Neural progenitor cell (in vitro differentiated cells): ENCODE results near the gene B3GAT2. TPM values are rescaled to one million over a fixed set of nuclear protein-coding genes. Genes with fewer than 3 reads are reported as not detected.
A peak's percentile ranks its signal among the peaks of the same experiment; 100 is the strongest.

Experiments used
- DNase-seq: peaks from one replicate; pipeline ENCODE4 v3.0.0-alpha.2; 2016; ENCODE audit warnings: low spot score
- H2AFZ ChIP-seq: fragments of 200-600 bp; sonication (generic); replicated peaks from 2 replicates; pipeline ENCODE4 v1.6.1; 2016; ENCODE audit warnings: antibody characterized with exemption
- H3F3A ChIP-seq: fragments of 200-600 bp; sonication (generic); 2 replicates; pipeline ENCODE4 v1.6.1; 2016; ENCODE audit warnings: antibody characterized with exemption, low read depth
- H3K27ac ChIP-seq: fragments of 200-600 bp; sonication (generic); 2 replicates; pipeline ENCODE4 v1.5.1; 2016; ENCODE audit warnings: mild to moderate bottlenecking
- H3K27me3 ChIP-seq: fragments of 200-600 bp; sonication (generic); 2 replicates; pipeline ENCODE4 v1.6.1; 2016; ENCODE audit warnings: mild to moderate bottlenecking, moderate library complexity
- H3K36me3 ChIP-seq: fragments of 200-600 bp; sonication (generic); 2 replicates; pipeline ENCODE4 v1.5.1; 2016
- H3K4me1 ChIP-seq: fragments of 200-600 bp; sonication (generic); 2 replicates; pipeline ENCODE4 v1.6.1; 2016; ENCODE audit warnings: mixed run types
- H3K4me2 ChIP-seq: fragments of 200-600 bp; sonication (generic); 2 replicates; pipeline ENCODE4 v1.6.1; 2016
- H3K4me3 ChIP-seq: fragments of 200-600 bp; sonication (generic); 2 replicates; pipeline ENCODE4 v1.5.1; 2016
- H3K79me2 ChIP-seq: fragments of 200-600 bp; sonication (generic); 2 replicates; pipeline ENCODE4 v1.6.1; 2016; ENCODE audit warnings: low read depth
- H3K9ac ChIP-seq: fragments of 200-600 bp; sonication (generic); 2 replicates; pipeline ENCODE4 v1.6.1; 2016
- H3K9me3 ChIP-seq: fragments of 200-600 bp; sonication (generic); 2 replicates; pipeline ENCODE4 v1.5.1; 2016; ENCODE audit warnings: low read depth
- H4K20me1 ChIP-seq: fragments of 200-600 bp; sonication (generic); 2 replicates; pipeline ENCODE4 v1.6.1; 2016; ENCODE audit warnings: low read depth
- H3K27ac Mint-ChIP-seq: 3 replicates; pipeline ENCODE4 v1.8.0; 2021; ENCODE audit warnings: mixed read lengths
- H3K27me3 Mint-ChIP-seq: 2 replicates; pipeline ENCODE4 v1.8.0; 2022; ENCODE audit warnings: low read depth, mild to moderate bottlenecking, inconsistent platforms, moderate library complexity, mixed read lengths; ENCODE audit not compliant: insufficient read depth
- H3K36me3 Mint-ChIP-seq: 3 replicates; pipeline ENCODE4 v1.8.0; 2021; ENCODE audit warnings: mixed read lengths
- H3K4me1 Mint-ChIP-seq: 3 replicates; pipeline ENCODE4 v1.8.0; 2021; ENCODE audit warnings: mixed read lengths
- H3K4me3 Mint-ChIP-seq: 3 replicates; pipeline ENCODE4 v1.8.0; 2021; ENCODE audit warnings: mild to moderate bottlenecking, moderate library complexity, mixed read lengths
- H3K9me3 Mint-ChIP-seq: 3 replicates; pipeline ENCODE4 v1.8.0; 2020; ENCODE audit warnings: mixed read lengths
- CTCF ChIP-seq: fragments of 200-600 bp; sonication (generic); IDR thresholded peaks from 2 replicates; pipeline ENCODE4 v1.5.1; 2017; ENCODE audit warnings: antibody characterized with exemption, mild to moderate bottlenecking
- EZH2 ChIP-seq: fragments of 200-600 bp; sonication (generic); IDR thresholded peaks from 2 replicates; pipeline ENCODE4 v1.6.1; 2017; ENCODE audit warnings: antibody characterized with exemption, mild to moderate bottlenecking, moderate library complexity
- EZH2phosphoT487 ChIP-seq: fragments of 200-600 bp; sonication (generic); IDR thresholded peaks from 2 replicates; pipeline ENCODE4 v1.6.1; 2017; ENCODE audit warnings: antibody characterized with exemption
- total RNA-seq: library from RNA; depleted of rRNA; stranded (reverse); fragments of >200 nt; gene quantifications from 2 replicates; pipeline ENCODE4 v1.2.3, GENCODE V29; 2015; ENCODE audit warnings: low replicate concordance

The B3GAT2 gene
- total RNA-seq: 0.71 and 0.77 TPM in 2 replicates

- peaks cover 17% of the 10 kb centered on the region for H3K4me1 ChIP-seq
- peaks cover 28% of the 10 kb centered on the region for H3K27me3 Mint-ChIP-seq
- H3K27me3 ChIP-seq: peaks cover 87% of the 10 kb centered on the region
- TF ChIP-seq EZH2: peak; percentile 72
- TF ChIP-seq CTCF: peak; percentile 13
- TF ChIP-seq EZH2phosphoT487: peak; percentile 30
- no peaks in the 10 kb centered on the region for H4K20me1 ChIP-seq
- H3K27ac ChIP-seq: no peak within 1 kb of the TSS
- no peaks in the 10 kb centered on the region for H3K79me2 ChIP-seq
- H3K4me2 ChIP-seq: peak within 1 kb of the TSS; percentile 95
- H3K4me1 Mint-ChIP-seq: peaks cover 9% of the 10 kb centered on the region
- H3K9me3 ChIP-seq: no peaks in the 10 kb centered on the region
- peaks cover 4% of the 10 kb centered on the region for H3F3A ChIP-seq
- H3K27ac Mint-ChIP-seq: no peak within 1 kb of the TSS
- no peaks in the 10 kb centered on the region for H3K9me3 Mint-ChIP-seq
- peak within 1 kb of the TSS; percentile 91 for H3K4me3 Mint-ChIP-seq
- DNase-seq: peak; percentile 79
- H3K36me3 ChIP-seq: no peaks in the 10 kb centered on the region
- H2AFZ ChIP-seq: peak within 1 kb of the TSS; percentile 94
- no peaks in the 10 kb centered on the region for H3K36me3 Mint-ChIP-seq
- no peak within 1 kb of the TSS for H3K9ac ChIP-seq
- peak within 1 kb of the TSS; percentile 78 for H3K4me3 ChIP-seq
These were observed at the start of gene B3GAT2 for GRCh38 chr6:70956451-70957283. TSS of gene B3GAT2 (minus strand) at chr6:70957060. CDS start at chr6:70956429, 631 bp downstream.

- Histone ChIP-seq H3K27me3 (no peaks in the 10 kb centered on the region), H3K4me1 (no peaks in the 10 kb centered on the region), H3K9ac (no peak overlapping the region), H3K36me3 (no peaks in the 10 kb centered on the region), H3K9me3 (no peaks in the 10 kb centered on the region), H3K79me2 (no peaks in the 10 kb centered on the region), H3K4me3 (no peak overlapping the region), H2AFZ (peak overlapping the region; percentile 87), H4K20me1 (no peaks in the 10 kb centered on the region), H3K4me2 (peak overlapping the region; percentile 31), H3K27ac (no peak overlapping the region), H3F3A (no peaks in the 10 kb centered on the region)
- Mint-ChIP-seq H3K27ac (no peak overlapping the region), H3K4me3 (no peak overlapping the region), H3K9me3 (peaks cover 10% of the 10 kb centered on the region), H3K36me3 (no peaks in the 10 kb centered on the region), H3K4me1 (peaks cover 17% of the 10 kb centered on the region), H3K27me3 (no peaks in the 10 kb centered on the region)
- TF ChIP-seq EZH2 (no peak), CTCF (no peak), EZH2phosphoT487 (no peak)
- peak; percentile 36 for DNase-seq
These were observed 41.3 kb upstream of the B3GAT2 start for GRCh38 chr6:70998148-70998547.

- Histone ChIP-seq H3K27me3 (no peaks in the 10 kb centered on the region), H3K4me2 (no peak overlapping the region), H2AFZ (no peak overlapping the region), H3K79me2 (no peaks in the 10 kb centered on the region), H3F3A (no peaks in the 10 kb centered on the region), H3K9me3 (no peaks in the 10 kb centered on the region), H3K36me3 (no peaks in the 10 kb centered on the region), H3K9ac (no peak overlapping the region), H3K27ac (no peak overlapping the region), H3K4me1 (no peaks in the 10 kb centered on the region), H3K4me3 (no peak overlapping the region), H4K20me1 (no peaks in the 10 kb centered on the region)
- DNase-seq: no peak
- Mint-ChIP-seq H3K9me3 (peaks cover 8% of the 10 kb centered on the region), H3K4me3 (no peak overlapping the region), H3K36me3 (no peaks in the 10 kb centered on the region), H3K4me1 (peaks cover 17% of the 10 kb centered on the region), H3K27ac (no peak overlapping the region), H3K27me3 (no peaks in the 10 kb centered on the region)
- no peak for TF ChIP-seq CTCF
- TF ChIP-seq EZH2phosphoT487: no peak
- TF ChIP-seq EZH2: no peak
These were observed 40.5 kb upstream of the B3GAT2 start for GRCh38 chr6:70997379-70997778.
